GM08714 (cell line): ENCODE results near the gene KCNK5.

ENCODE experiments used
- H3K4me3 ChIP-seq: fragments of 200-500 bp; sonication (Bioruptor generic); 2 replicates; pipeline ENCODE4 v1.5.1; 2014; ENCODE audit warnings: mild to moderate bottlenecking, low read length, inconsistent platforms
- ZNF274 ChIP-seq: IDR thresholded peaks from 2 replicates; pipeline ENCODE4 v1.6.1; 2012; ENCODE audit warnings: mild to moderate bottlenecking, low read depth, low read length

KCNK5 gene

GRCh38 chr6:39204160-39204495 lies 25.1 kb downstream of the KCNK5 start:
- no peak for TF ChIP-seq ZNF274
- H3K4me3 ChIP-seq = no peak overlapping the region

- TF ChIP-seq ZNF274 = no peak
- H3K4me3 ChIP-seq = no peak overlapping the region
Observed at GRCh38 chr6:39203436-39204159, 25.7 kb downstream of the KCNK5 start.

- no peak for TF ChIP-seq ZNF274
- H3K4me3 ChIP-seq = no peak overlapping the region
Observed at GRCh38 chr6:39202166-39202565, 27.1 kb downstream of the KCNK5 start.

- H3K4me3 ChIP-seq = no peak overlapping the region
- TF ChIP-seq ZNF274 = no peak
Observed at GRCh38 chr6:39200498-39201020, 28.7 kb downstream of the KCNK5 start.

GRCh38 chr6:39199976-39200375 lies 29.3 kb downstream of the KCNK5 start:
- H3K4me3 ChIP-seq = no peak overlapping the region
- no peak for TF ChIP-seq ZNF274

GRCh38 chr6:39199231-39199940 lies 29.9 kb downstream of the KCNK5 start:
- no peak for TF ChIP-seq ZNF274

GRCh38 chr6:39198528-39198927 lies 30.7 kb downstream of the KCNK5 start:
- H3K4me3 ChIP-seq = no peak overlapping the region
- TF ChIP-seq ZNF274 = no peak

More at GRCh38 chr6:39199231-39199940, 29.9 kb downstream of the KCNK5 start:
- no peak overlapping the region for H3K4me3 ChIP-seq

- no peak for TF ChIP-seq ZNF274
- no peak overlapping the region for H3K4me3 ChIP-seq
Observed at GRCh38 chr6:39197922-39198500, 31.3 kb downstream of the KCNK5 start.

GRCh38 chr6:39197521-39197920 lies 31.8 kb downstream of the KCNK5 start:
- H3K4me3 ChIP-seq = no peak overlapping the region
- TF ChIP-seq ZNF274 = no peak

GRCh38 chr6:39196673-39197091 lies 32.6 kb downstream of the KCNK5 start:
- no peak overlapping the region for H3K4me3 ChIP-seq
- TF ChIP-seq ZNF274 = no peak

GRCh38 chr6:39195792-39196385 lies 33.4 kb downstream of the KCNK5 start:
- no peak for TF ChIP-seq ZNF274
- H3K4me3 ChIP-seq = no peak overlapping the region

- no peak for TF ChIP-seq ZNF274
- no peak overlapping the region for H3K4me3 ChIP-seq
Observed at GRCh38 chr6:39194466-39194865, 34.8 kb downstream of the KCNK5 start.

- TF ChIP-seq ZNF274 = no peak
- H3K4me3 ChIP-seq = no peak overlapping the region
Observed at GRCh38 chr6:39193201-39193791, 36.0 kb downstream of the KCNK5 start.

GRCh38 chr6:39192736-39193135 lies 36.5 kb downstream of the KCNK5 start:
- TF ChIP-seq ZNF274 = no peak

More at GRCh38 chr6:39192736-39193135, 36.5 kb downstream of the KCNK5 start:
- no peak overlapping the region for H3K4me3 ChIP-seq
